NCI-H2081 treated with DMSO at 0.1 percent for 48 hours (cell line): ENCODE measurements around the gene MYOG.
A peak's percentile ranks its signal among the peaks of the same experiment; 100 is the strongest.

Experiments used
- DNase-seq: peaks from one replicate; lab custom pipeline; 2025; lab: John Stamatoyannopoulos, UW

The MYOG gene

DNA sequence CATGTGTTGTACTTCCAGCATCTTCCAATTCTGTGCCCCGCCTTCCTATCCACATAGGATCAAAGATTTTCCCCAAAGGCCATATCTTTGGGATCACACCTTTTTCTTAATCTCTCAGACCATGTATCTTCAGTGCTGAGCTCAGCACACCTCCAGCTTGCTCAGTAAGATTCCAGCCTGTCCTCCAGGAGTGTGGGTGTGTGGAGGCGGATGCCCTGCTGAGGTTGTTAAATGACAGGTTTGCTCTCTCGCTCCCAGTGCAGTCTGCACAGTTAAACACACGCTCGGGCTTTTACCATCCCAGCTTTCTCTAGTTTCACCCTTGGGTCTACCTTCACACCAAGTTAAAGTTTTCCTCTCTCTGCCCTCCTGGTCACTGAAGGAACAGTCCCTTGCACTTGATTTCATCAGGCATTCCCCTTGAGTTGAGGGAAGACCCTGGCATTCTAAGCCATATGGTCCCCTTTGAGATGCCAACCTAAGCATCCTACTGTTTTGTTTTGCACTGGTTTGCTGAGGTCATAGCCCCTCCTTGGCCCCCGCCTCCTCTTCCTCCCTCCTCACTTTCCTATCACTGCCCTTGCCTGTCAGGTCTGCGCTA lies 13.7 kb downstream of the MYOG start:
- no peak for DNase-seq

DNA sequence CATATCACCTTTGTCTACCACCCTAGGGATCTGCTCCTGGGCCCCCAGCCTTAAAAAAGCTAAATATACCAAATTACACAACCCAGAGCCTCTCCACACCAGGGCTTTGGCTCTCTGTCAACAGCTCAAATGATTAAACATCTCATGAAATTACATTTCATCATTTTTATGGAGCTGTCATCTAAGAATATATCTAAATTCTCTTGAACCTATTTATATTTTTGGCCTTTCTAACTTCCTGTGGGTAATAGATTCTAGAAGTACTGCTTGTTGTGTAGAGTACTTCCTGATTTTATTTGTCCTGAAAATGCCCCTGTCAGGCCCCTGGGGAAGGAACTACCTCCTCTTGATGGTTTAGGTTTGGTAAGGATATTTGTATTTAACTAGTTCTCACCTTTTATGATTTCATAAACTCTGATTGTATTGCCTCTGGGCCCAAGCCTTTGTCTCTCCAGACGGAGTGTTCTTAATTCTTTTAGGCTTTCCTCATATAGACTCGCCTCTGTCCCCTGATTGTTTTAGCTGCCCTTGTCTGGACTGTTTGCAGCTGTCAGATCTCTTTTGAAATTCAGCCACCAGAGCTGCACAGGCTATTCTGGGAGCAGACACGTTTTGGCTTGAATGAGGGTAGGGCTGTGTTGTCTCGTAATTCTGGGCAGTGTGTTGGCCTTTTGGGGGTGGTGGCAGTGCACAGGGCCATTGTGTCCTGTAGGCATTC lies 16.6 kb downstream of the MYOG start:
- DNase-seq, result peak; percentile 35

DNA sequence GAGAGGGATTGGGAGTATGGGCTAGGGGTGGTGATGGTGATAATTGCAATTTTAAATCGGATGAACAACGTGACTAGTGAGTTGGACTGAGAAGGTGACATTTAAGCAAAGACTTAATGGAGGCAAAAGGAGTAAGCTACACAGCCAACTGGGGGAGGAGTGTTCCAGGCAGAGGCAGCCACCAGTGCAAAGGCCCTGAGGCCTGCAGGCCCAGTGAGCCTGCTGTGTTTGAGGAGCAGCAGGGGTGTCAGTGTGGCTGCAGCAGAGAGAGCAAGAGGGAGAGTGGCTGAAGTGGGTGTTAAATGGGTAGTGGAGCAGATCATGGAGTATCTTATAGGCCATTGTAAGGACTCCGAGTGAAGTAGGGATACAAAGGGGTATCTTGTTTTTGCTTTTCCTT lies 18.8 kb downstream of the MYOG start:
- DNase-seq, result no peak

DNA sequence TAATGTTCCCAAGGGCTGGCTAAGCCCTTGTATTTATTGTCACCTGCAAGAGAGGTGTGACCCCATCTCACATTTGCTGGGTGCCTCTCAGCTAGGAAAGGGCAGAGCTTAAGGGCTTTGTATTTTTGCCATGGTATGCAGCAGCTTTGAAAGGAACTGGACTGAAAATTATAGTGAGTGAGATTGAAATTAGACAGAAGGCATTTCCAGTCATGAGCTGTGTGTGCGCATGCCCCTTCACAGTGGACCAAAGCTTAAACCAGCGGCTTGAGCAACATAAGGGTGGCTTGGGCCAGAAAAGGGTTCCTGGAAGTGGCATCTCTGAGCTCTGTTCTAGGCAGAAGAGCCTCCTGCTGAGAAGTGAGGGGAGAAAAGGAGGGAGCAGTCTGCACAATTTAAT lies 19.8 kb downstream of the MYOG start:
- no peak for DNase-seq

DNA sequence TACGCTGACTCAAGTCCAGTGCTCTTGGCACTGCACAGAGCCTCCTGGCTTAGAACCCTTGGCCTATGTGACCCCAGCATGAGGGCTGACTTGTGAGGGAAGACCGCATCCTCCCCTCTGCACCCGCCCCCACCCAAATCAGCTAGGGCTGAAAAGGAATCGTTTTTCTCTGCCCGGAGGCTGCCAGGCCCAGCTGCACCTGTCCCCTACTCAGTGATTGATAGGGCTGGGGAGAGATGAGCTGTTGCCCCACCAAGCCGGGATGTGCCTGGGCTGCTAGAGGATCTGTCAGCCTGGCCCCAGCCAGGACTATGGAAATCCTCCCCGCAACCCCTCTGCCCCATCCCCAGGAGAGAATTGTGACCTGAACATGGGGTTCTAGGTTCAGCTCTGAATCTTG lies 20.6 kb downstream of the MYOG start:
- DNase-seq, result no peak

DNA sequence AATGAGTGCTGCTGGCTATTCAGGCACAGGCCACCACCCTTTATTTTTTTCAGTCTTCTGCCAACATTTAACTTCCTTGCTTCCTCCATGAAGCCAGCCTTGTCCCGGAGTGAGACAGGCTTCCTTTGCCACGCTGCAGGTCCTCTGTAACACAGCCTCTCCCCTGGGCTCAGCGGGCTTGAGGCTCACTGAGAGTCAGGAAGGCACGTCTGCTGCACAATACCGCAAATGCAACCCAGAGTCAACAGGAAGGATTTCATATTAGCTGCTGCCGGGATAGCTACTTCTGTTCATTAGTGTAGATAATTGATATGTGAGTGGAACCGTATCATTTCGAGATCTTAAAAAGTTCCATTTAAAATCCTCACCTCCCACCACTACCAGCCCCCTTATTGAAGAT lies 22.5 kb downstream of the MYOG start:
- no peak for DNase-seq

DNA sequence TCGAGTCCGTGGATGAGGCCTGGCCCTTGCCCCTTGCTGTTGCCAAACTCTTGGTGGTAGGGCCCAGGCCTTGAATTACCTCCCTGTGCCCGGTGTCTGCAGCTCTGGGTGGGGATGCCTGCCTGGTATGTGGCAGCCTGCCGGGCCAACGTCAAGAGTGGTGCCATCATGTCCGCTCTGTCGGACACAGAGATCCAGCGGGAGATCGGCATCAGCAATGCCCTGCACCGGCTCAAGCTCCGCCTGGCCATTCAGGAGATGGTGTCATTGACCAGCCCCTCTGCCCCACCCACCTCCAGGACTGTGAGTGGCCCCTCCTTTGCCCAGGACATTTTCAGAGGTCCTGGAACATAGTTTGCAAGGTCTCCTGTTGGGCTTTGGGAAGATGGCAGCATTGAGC lies 25.7 kb downstream of the MYOG start:
- no peak for DNase-seq

DNA sequence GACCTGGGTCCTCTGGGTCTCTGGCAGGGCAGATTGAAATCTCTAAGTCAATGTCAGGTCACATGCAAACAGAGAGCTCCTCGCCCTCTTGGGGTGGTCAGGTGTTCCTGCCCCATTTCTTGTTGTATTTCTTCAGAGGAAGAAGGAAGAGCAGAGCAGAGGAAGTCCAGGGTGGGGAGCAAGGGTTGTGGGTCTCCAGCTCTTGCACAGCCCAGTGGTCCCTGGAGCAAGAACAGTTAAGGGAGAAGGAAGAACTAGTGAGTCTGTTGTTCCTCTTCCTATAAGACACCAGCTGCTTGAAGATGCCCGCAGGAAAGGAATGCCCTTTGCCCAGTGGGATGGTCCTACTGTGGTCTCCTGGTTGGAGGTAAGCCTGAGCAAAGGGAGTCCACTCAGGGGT lies 26.3 kb downstream of the MYOG start:
- DNase-seq, result no peak

DNA sequence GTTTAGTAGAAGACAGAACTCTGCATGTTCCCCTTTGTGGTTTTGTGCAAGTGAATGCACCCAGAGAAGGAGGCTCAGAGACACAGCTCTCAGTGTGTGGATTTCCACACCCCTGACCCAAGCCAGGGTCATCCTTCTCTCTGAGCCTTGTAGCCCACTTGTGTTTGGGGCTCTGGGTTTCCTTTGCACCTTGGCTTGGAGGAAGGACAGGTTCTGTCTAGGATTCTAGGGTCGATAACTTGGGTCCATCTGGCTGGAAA lies 27.2 kb downstream of the MYOG start:
- no peak for DNase-seq

DNA sequence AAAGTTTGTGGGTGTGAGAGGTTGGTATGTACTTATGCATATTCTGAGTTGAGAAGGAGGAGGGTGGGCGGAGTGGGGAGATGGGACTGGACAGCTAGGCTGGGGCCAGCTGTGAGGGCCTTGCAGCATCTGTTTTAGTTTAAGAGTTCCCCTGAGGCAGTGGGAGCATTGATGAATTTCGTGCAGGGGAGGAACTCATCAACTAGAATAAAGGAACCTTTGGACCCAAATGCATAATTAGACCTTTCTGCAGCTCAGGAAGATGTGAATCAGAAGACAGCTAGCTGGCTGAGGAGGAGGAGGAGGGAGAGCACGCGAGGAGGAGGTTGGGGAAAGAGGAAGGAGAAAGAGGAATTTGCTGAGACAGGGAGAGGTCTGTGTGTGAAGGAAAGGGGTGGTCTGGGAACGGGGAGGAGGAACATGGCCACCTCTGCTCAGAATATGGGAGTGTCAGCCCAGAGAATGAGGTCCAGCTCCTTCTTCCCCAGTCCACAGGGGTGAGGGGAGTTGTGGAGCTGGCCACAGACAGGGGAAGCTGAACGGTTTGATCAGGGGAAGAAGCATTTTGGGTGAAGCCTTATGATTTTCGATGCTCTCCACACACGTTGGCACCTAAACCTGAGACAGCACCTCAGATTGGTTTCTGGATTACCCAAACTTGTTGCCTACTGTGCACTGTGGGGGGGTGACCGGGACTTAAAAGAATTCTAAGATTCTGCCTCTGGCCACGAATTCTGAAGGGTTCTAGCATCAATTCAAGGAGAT lies 27.7 kb downstream of the MYOG start:
- DNase-seq, result no peak

DNA sequence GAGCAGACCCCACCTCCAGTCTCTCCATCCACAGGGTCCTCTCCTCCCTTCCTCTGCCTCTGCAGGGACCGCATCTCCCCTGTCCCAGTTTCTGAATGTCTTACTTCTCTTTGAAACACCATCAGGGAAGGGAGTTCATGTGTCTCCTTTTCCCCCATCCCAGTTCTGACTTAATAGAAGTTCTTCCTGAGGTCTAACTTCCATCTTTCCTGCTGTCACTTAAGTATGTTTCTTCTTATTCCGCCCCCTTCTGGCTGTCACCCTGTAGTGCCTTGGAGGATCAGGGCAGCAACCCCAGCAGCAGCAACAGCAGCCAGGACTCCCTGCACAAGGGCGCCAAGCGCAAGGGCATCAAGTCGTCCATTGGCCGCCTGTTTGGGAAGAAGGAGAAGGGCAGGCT lies 29.3 kb downstream of the MYOG start:
- DNase-seq, result no peak

DNA sequence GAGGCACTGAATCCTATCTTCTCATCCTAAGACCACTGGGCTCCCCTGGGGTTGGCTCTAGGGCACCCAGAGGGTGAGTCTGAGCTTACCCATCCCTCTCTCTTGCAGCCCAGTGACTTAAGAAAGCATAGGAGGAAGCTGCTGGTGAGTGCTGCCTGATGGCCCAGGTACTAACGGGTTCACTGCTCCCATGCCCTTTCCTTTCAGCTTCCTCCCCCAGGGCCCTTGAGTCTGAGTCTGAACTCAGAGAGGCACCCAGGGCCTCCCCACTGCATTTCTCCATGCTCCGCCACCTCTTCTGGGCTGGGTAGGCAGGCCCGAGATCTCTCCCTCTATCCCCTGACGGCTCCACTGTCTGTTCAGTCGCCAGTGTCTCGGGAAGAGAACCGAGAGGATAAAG lies 29.8 kb downstream of the MYOG start:
- no peak for DNase-seq

DNA sequence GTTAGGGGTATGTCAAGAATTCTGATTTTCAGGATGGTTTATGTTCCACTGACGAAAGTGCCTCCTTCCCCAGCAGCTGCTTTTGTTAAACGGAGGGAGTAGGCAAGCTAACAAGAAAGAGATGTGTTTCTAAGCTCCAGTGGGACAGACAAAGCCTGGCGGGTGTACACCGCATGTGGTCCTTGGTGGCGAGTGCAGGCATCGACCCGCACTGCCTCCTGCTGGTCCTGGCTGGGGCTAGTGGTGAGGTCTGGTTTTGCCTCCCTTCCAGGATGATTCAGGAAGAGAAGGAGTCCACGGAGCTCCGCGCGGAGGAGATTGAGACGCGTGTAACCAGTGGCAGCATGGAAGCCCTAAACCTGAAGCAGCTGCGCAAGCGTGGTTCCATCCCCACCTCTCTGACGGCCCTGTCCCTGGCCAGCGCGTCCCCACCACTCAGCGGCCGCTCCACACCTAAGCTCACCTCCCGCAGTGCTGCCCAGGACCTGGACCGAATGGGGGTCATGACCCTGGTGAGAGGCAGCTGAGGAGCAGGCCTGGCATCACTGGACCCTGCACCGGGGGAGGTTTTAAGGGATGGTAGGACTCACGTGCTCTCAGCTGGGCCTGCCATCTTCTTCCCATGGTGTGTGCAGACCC lies 30.5 kb downstream of the MYOG start:
- no peak for DNase-seq

DNA sequence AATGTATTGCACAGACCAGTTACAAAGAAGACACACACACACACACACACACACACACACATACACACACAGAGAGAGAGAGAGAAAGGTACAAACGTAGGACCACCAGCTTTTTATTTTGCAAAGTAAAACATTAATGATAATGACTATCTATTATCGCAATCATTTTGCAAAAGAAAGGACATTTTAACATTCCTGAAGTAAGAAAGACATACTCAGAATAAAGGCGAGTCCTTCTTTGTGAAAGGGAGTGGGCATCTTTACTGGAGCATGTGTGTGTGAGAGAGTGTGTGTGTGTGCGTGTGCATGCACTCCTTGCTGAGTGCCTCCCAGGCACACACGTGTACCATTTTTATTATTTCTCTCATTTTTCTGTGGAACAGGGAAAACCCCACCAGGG lies 31.2 kb downstream of the MYOG start:
- DNase-seq, result no peak

DNA sequence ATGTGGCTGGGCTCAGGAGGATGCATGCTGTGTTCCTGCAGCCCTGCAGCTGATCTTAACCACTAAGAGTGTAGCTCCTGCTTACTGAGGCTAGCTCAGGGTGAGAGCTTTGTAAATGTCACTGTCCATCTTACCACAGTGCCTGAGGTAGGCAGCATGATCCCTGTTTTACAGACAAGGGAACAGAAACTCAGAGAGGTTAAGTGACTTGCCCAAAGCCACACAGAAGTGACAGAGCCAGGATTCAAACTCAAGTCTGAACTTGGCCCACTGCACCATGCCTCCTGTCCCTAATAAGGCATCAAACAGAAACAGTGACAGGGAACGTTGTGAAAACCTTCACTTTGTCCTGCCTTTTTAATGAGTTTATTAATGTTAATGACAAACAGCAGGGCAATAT lies 31.6 kb downstream of the MYOG start:
- no peak for DNase-seq

DNA sequence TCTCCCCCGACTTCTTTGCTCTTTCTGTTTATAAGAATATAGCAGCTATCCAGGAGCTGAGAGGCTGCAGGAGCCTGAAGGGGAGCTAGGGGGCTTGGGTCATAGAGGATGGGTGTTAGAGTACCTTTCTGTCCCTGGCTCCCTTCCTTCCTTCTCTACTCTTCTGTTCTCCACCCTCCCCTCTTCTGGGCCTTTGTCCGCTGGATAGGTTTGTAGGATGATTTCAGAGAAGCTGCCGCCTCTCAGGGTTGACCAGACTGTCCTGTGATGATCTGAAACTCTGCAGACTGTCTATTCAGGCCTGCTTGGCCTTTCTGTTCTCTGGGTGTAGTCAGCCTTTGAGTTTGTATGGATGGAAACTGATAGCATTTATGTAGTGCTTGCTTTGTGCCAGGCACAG lies 33.2 kb downstream of the MYOG start:
- no peak for DNase-seq

DNA sequence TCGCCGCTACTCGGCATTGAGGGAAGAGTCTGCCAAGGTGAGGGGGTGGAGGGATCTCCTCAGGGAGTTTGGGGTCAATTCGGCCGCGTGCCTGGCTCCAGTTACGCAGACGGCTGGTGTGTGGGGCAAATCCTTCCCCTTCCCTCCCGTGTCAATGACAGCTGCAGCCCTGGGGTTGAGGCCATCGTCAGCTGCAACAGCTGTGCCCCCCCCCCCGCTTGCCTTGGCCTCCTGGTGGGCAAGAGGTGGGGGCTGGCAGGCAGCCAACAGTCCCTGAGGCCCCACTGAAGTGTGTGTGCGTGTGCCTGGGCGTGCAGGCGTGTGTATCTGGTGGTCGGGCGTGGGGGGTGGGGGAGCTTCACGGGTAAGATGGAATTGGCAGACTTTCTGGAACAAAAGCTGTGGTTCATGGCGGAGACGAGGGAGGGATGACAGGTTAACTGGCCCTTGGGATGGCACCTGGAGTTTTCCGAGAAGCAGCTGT lies 33.9 kb downstream of the MYOG start:
- DNase-seq, result no peak

DNA sequence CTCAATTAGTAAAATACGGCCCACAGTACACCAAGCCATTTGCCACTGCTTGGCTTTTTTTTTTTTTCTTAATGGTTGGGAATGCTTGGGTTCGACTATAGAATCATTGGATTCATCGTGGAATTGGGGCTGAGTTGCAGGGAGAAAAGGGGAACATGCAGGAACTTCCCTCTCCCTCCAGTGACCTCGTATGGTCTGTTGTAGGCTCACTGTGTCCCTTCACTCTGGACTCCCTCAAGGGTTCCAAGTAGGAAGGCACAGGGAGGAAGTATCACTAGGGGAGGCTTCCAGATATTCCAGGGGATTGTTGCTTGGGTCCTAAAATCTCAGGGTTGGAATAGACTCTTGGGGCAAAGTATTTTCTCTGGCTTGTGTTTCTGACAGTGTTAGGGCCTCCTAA lies 35.0 kb downstream of the MYOG start:
- no peak for DNase-seq

DNA sequence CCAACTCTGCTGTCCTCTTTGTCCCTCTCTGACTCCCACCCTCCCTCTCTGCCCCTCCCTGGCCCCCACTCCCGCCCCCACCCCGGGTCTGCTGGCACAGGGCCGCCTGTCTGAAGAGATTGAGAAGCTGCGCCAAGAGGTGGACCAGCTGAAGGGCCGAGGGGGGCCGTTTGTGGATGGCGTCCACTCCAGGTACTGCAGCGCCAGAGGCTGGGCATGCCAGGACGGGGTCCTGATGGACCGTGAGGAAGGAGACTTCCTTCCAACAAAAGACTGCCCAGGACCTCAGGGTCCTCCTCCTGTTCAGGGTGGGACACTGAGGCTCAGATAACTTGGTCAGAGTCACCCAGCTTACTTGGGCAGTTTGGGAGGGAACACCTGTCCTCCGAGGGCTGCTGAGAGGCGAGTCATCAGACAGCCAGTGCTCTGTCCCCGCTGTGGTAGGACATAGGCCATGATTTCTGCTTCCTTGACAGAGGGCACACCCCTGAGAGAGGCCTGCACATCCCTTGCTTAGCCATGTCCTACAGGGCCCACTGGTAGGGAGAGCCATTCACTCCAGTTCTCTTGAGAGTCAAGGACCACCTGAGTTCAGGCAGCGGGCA lies 36.1 kb downstream of the MYOG start:
- DNase-seq, result no peak

DNA sequence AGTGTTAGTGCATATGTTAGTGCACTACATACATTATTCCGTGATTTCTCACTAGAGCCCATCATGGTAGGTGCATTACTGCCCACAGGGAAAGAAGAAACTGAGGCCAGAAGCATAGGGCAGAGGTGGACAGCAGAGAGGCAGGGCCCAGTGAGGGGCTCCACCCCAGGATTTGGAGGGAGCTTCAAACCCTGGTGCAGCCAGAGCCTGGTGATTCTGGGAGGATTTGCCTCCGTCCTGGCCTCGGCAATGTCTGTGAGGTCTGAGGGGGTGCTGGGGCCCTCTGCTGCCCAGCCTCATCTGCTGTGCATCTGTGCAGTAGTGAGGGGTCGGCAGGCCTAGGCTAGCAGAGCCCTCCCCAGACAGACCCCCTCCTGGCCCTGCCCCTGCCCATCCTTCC lies 36.7 kb downstream of the MYOG start:
- DNase-seq, result no peak

DNA sequence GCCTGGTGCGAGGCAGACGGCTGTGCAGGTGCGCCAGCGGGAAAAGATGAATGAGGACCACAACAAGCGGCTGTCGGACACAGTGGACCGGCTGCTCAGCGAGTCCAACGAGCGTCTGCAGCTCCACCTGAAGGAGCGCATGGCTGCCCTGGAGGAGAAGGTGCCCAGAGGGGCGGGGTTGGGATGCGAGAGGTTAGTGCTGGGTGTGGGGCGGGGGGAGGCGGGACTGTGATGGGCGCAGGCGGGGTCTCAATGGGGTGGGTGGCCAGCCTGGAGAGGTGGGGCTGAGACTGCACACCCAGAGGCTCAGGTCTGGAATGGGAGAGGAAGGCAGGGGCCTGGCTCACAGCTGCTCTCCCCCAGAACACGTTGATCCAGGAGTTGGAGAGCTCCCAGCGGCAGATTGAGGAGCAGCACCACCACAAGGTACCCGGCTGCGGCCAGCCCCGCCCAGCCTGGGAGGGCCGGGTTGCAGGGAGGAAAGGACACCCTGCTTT lies 37.2 kb downstream of the MYOG start:
- no peak for DNase-seq

DNA sequence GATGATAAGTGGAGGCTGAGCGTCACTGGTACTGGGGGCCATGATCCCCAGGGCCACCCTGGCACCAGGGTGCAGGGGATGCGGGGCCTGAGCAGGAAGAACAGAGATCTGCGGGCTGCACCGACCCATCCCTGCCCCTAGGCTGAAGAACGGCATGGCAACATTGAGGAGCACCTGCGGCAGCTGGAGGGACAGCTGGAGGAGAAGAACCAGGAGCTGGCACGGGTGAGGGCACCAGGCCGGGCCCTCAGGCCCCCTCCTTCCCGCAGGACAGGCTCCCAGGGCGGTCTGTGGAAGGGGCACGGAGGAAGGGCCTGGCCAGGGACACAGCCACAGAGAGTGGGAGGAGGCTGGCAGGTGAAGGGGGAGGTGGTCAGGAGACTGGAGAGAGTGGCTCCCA lies 37.7 kb downstream of the MYOG start:
- DNase-seq, result no peak
